ENCODE results near the gene EMILIN2.

Gene EMILIN2

GRCh38 chr18:2891526-2892431 lies 45.0 kb downstream of the EMILIN2 start:
- Histone ChIP-seq H2AFZ (ENCODE audit: low read length) (no peak overlapping the region), H3F3A (ENCODE audit: insufficient read depth, low read length) (no peaks in the 10 kb centered on the region), H3K79me2 (ENCODE audit: insufficient read depth, low read length) (no peaks in the 10 kb centered on the region), H3K4me2 (ENCODE audit: low read length) (no peak overlapping the region), H3K9ac (ENCODE audit: low read length) (no peak overlapping the region), H3K9me3 (ENCODE audit: low read length) (no peaks in the 10 kb centered on the region), H3K4me1 (ENCODE audit: insufficient read depth, low read length, severe bottlenecking) (no peaks in the 10 kb centered on the region), H3K27ac (ENCODE audit: low read depth, low read length, poor library complexity, severe bottlenecking) (no peak overlapping the region), H3K27me3 (ENCODE audit: insufficient read depth, low read length) (no peaks in the 10 kb centered on the region), H4K20me1 (ENCODE audit: insufficient read depth, low read length) (no peaks in the 10 kb centered on the region), H3K4me3 (ENCODE audit: low read depth, low read length, poor library complexity, severe bottlenecking) (no peak overlapping the region), H3K9me2 (ENCODE audit: low read depth, low read length) (no peaks in the 10 kb centered on the region), H3K36me3 (ENCODE audit: insufficient read depth, low read length) (no peaks in the 10 kb centered on the region)
- TF ChIP-seq, protein P1, sequence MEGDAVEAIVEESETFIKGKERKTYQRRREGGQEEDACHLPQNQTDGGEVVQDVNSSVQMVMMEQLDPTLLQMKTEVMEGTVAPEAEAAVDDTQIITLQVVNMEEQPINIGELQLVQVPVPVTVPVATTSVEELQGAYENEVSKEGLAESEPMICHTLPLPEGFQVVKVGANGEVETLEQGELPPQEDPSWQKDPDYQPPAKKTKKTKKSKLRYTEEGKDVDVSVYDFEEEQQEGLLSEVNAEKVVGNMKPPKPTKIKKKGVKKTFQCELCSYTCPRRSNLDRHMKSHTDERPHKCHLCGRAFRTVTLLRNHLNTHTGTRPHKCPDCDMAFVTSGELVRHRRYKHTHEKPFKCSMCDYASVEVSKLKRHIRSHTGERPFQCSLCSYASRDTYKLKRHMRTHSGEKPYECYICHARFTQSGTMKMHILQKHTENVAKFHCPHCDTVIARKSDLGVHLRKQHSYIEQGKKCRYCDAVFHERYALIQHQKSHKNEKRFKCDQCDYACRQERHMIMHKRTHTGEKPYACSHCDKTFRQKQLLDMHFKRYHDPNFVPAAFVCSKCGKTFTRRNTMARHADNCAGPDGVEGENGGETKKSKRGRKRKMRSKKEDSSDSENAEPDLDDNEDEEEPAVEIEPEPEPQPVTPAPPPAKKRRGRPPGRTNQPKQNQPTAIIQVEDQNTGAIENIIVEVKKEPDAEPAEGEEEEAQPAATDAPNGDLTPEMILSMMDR (IDR thresholded peaks at IDR 0.05; ENCODE audit: low read length), result no peak
- TF ChIP-seq EZH2 (IDR thresholded peaks at IDR 0.05; ENCODE audit: borderline replicate concordance, low read length), result no peak

- H3K27me3 ChIP-seq (ENCODE audit: insufficient read depth, low read length), result no peaks in the 10 kb centered on the region
- TF ChIP-seq EZH2 (IDR thresholded peaks at IDR 0.05; ENCODE audit: borderline replicate concordance, low read length), result no peak
- TF ChIP-seq, protein P1 (IDR thresholded peaks at IDR 0.05; ENCODE audit: low read length), result no peak
- no peak overlapping the region for H3K4me2 ChIP-seq (ENCODE audit: low read length)
- no peak overlapping the region for H2AFZ ChIP-seq (ENCODE audit: low read length)
- peaks cover 1% of the 10 kb centered on the region for H3K4me1 ChIP-seq (ENCODE audit: insufficient read depth, low read length, severe bottlenecking)
- no peak overlapping the region for H3K4me3 ChIP-seq (ENCODE audit: low read depth, low read length, poor library complexity, severe bottlenecking)
- H3K27ac ChIP-seq (ENCODE audit: low read depth, low read length, poor library complexity, severe bottlenecking), result no peak overlapping the region
- no peaks in the 10 kb centered on the region for H3K36me3 ChIP-seq (ENCODE audit: insufficient read depth, low read length)
- H3K9me2 ChIP-seq (ENCODE audit: low read depth, low read length), result no peaks in the 10 kb centered on the region
- no peaks in the 10 kb centered on the region for H3K9me3 ChIP-seq (ENCODE audit: low read length)
- no peaks in the 10 kb centered on the region for H4K20me1 ChIP-seq (ENCODE audit: insufficient read depth, low read length)
- H3F3A ChIP-seq (ENCODE audit: insufficient read depth, low read length), result no peaks in the 10 kb centered on the region
- no peak overlapping the region for H3K9ac ChIP-seq (ENCODE audit: low read length)
- no peaks in the 10 kb centered on the region for H3K79me2 ChIP-seq (ENCODE audit: insufficient read depth, low read length)
Measured at GRCh38 chr18:2893056-2893455, 46.2 kb downstream of the EMILIN2 start.

GRCh38 chr18:2893676-2894075 lies 46.9 kb downstream of the EMILIN2 start:
- H3K9me2 ChIP-seq (ENCODE audit: low read depth, low read length), result no peaks in the 10 kb centered on the region
- no peak overlapping the region for H2AFZ ChIP-seq (ENCODE audit: low read length)
- peaks cover 4% of the 10 kb centered on the region for H3K4me1 ChIP-seq (ENCODE audit: insufficient read depth, low read length, severe bottlenecking)
- no peak overlapping the region for H3K4me3 ChIP-seq (ENCODE audit: low read depth, low read length, poor library complexity, severe bottlenecking)
- H3K79me2 ChIP-seq (ENCODE audit: insufficient read depth, low read length), result no peaks in the 10 kb centered on the region
- H3K36me3 ChIP-seq (ENCODE audit: insufficient read depth, low read length), result no peaks in the 10 kb centered on the region
- H3K9me3 ChIP-seq (ENCODE audit: low read length), result no peaks in the 10 kb centered on the region
- no peak overlapping the region for H3K27ac ChIP-seq (ENCODE audit: low read depth, low read length, poor library complexity, severe bottlenecking)
- H3K27me3 ChIP-seq (ENCODE audit: insufficient read depth, low read length), result no peaks in the 10 kb centered on the region
- H3K9ac ChIP-seq (ENCODE audit: low read length), result no peak overlapping the region
- H4K20me1 ChIP-seq (ENCODE audit: insufficient read depth, low read length), result no peaks in the 10 kb centered on the region
- H3F3A ChIP-seq (ENCODE audit: insufficient read depth, low read length), result no peaks in the 10 kb centered on the region
- no peak overlapping the region for H3K4me2 ChIP-seq (ENCODE audit: low read length)
- TF ChIP-seq, protein P1 (IDR thresholded peaks at IDR 0.05; ENCODE audit: low read length), result no peak
- TF ChIP-seq EZH2 (IDR thresholded peaks at IDR 0.05; ENCODE audit: borderline replicate concordance, low read length), result no peak

Data from OCI-LY1 (cell line).